Measurements from ENCODE around the gene KXD1. TPM values are rescaled to one million over a fixed set of nuclear protein-coding genes. Genes with fewer than 3 reads are reported as not detected.

KXD1 gene
- polyA plus RNA-seq, 1 donor, result 56.5 TPM

GRCh38 chr19:18611327-18612050 is 53.8 kb downstream of the KXD1 start:
- no peak for DNase-seq

- no peak for DNase-seq
These were observed 54.5 kb downstream of the KXD1 start for GRCh38 chr19:18612051-18612771.

DNA sequence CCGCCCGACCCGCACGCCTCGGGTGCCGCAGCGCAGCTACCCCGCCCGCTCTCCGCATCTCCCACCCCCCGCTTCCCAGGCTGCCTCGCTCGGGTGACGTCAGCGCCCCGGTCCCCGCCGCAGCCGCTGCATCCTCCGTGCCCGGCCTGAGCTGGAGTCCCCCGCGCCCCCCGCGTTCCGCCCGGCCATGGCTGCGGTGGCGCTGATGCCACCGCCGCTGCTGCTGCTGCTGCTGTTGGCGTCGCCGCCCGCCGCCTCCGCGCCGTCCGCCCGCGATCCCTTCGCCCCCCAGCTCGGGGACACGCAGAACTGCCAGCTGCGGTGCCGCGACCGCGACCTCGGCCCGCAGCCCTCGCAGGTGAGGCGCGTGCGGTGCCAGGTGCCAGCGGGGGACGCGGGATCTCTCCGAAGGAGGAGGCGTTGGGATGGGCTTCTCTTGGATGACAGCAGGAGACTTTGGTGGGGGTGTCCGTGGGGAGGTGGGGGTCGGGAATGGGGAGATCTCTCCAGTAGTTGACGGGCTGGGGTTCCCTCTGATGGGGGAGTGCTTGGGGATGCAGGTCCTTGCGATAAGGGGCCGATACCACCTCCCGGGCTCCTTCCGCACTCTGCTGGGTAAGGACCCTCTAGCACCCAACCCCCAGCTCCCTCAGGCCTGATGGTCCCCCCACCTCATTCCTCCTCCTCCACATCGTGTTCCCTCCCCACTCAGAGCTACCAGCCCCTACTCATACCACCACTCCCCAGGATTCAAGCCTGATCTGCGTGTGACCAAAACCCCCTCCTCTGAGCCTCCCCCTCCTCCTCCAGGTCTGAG is 55.3 kb downstream of the KXD1 start, which contains the start of gene TMEM59L:
Gene TMEM59L, plus strand, starts transcription at position 99 of the 817 bp plus-strand sequence. Its CDS starts 89 bp downstream, at position 188.
- no peak for DNase-seq

DNA sequence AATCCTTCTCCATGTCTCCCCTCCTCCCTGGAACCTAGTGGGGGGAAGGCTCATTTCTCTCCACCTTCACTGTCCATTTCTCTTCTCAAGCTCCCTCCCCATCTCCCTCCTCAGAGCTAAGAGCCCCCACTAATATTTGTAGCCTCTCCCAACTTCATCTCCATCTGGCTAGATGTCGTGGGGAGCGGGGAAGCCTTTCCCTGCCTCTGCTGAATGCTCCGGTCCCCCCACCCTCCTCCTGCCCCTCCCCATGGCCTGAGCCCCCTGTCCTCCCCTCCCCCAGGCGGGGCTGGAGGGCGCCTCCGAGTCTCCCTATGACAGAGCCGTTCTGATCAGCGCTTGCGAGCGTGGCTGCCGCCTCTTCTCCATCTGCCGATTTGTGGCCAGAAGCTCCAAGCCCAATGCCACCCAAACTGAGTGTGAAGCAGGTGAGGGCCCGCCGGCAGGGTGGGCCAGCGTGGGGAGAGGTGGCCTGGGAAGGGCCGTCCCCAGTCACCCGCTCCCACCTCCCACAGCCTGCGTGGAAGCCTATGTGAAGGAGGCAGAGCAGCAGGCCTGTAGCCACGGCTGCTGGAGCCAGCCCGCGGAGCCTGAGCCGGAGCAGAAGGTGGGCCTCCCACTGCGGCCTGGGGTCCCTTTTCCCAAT is 56.0 kb downstream of the KXD1 start:
- no peak for DNase-seq

DNA sequence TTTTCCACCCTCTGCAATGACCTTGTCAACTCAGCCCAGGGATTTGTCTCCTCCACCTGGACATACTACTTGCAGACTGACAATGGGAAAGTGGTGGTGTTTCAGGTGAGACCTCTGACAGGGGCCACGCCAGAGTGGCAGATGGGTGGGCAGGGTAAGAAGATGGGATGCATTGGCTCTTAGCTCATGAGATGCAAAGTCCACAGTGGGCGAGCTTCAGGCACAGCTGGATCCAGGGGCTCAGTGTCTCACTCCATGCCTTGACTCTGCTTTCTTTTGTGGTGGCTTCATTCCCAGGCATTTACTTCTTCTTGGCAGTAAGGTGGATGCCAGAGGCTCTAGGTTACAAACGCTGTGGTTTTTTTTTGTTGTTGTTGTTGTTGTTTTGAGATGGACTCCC is 58.4 kb downstream of the KXD1 start:
- no peak for DNase-seq

- no peak for DNase-seq
These were observed 59.9 kb downstream of the KXD1 start for GRCh38 chr19:18617562-18617961.

DNA sequence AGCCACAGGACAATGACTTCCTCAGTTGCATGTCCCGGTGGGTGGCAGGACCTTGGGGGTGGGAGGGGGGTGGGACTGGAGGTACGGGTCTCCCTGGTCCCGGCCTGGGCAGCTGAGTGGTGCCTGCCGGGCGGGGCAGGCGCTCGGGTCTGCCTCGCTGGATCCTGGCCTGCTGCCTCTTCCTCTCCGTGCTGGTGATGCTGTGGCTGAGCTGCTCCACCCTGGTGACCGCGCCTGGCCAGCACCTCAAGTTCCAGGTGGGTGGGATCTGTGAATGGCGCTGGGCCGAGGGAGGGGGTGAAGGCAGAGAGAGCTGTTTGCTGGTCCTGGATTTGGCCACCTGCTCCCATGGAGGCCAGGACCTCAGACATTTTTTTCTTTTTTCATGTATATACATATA is 60.6 kb downstream of the KXD1 start:
- DNase-seq, result no peak

Other genes with a start within 250 kb of the KXD1 start
- 84.7 TPM for gene LSM4, start 234.8 kb upstream of the KXD1 start, polyA plus RNA-seq (ENCODE audit: insufficient read length)
- 27.2 TPM for gene PGPEP1, start 217.3 kb upstream of the KXD1 start, polyA plus RNA-seq (ENCODE audit: insufficient read length)
- gene GDF15, start 171.7 kb upstream of the KXD1 start, polyA plus RNA-seq (ENCODE audit: insufficient read length), result 4.2 TPM
- 0.52 TPM for gene LRRC25, start 160.2 kb upstream of the KXD1 start, polyA plus RNA-seq (ENCODE audit: insufficient read length)
- gene SSBP4, start 138.5 kb upstream of the KXD1 start, polyA plus RNA-seq (ENCODE audit: insufficient read length), result 57.8 TPM
- 101 TPM for gene ISYNA1, start 119.7 kb upstream of the KXD1 start, polyA plus RNA-seq (ENCODE audit: insufficient read length)
- gene ELL, start 35.8 kb upstream of the KXD1 start, polyA plus RNA-seq (ENCODE audit: insufficient read length), result 8.4 TPM
- 152 TPM for gene FKBP8, start 14.3 kb upstream of the KXD1 start, polyA plus RNA-seq (ENCODE audit: insufficient read length)
- 717 TPM for gene UBA52, start 14.0 kb downstream of the KXD1 start, polyA plus RNA-seq (ENCODE audit: insufficient read length)
- gene REX1BD, start 30.9 kb downstream of the KXD1 start, polyA plus RNA-seq (ENCODE audit: insufficient read length), result 22.5 TPM
- 3.4 TPM for gene CRLF1, start 48.9 kb downstream of the KXD1 start, polyA plus RNA-seq (ENCODE audit: insufficient read length)
- gene TMEM59L, start 55.0 kb downstream of the KXD1 start, polyA plus RNA-seq (ENCODE audit: insufficient read length), result 2.5 TPM
- gene KLHL26, start 79.2 kb downstream of the KXD1 start, polyA plus RNA-seq (ENCODE audit: insufficient read length), result 5.2 TPM
- gene CRTC1, start 125.8 kb downstream of the KXD1 start, polyA plus RNA-seq (ENCODE audit: insufficient read length), result 16.7 TPM
- gene COMP, start 233.4 kb downstream of the KXD1 start, polyA plus RNA-seq (ENCODE audit: insufficient read length), result 0.55 TPM